ENCODE data around the gene PLGLB1. TPM values are rescaled to one million over a fixed set of nuclear protein-coding genes. Genes with fewer than 3 reads are reported as not detected.
"Not testable (repeated sequence)": the region's sequence is repeated elsewhere in the genome, so short reads cannot be mapped to it uniquely, and the experiment has no call there.

Gene PLGLB1
- total RNA-seq, 1 experiment from 2014 or later = 12.2 TPM

DNA sequence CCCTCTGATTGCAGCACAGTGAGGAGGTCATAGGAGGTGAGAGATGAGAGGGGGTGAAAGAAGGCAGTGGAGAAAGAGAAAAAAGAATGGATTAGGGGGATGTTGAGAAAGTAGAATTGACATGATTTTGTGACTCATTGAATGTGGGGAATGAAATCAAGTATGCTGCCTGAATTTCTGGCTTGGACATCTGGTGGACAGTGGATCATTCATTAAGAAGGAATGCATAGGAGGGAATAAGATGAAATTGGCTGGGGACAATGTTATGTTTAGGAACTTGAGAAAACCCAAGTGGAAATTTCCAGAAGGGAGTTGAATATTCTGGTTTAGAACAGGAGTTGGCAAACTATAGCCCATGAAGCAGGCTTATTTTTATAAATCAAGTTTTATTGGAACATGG, 7.0 kb upstream of the PLGLB1 start:
- H3K9me3 ChIP-seq (ENCODE audit: low read length); H3K4me2 ChIP-seq (ENCODE audit: low read depth, low read length, poor library complexity, severe bottlenecking); H3K4me1 ChIP-seq (ENCODE audit: low read length); H3K27me3 ChIP-seq (ENCODE audit: low read length); DNase-seq; H3K79me2 ChIP-seq (ENCODE audit: low read length); H2AFZ ChIP-seq (ENCODE audit: low read length); H4K20me1 ChIP-seq (ENCODE audit: insufficient read depth, low read depth, low read length); H3K9me2 ChIP-seq (replicated peaks; ENCODE audit: insufficient read depth, low read length); H3K36me3 ChIP-seq (ENCODE audit: insufficient read depth, low read length); H3K4me3 ChIP-seq (ENCODE audit: low read length); H3K9ac ChIP-seq (ENCODE audit: low read length); H3K27ac ChIP-seq (ENCODE audit: low read length): not testable (repeated sequence)

DNA sequence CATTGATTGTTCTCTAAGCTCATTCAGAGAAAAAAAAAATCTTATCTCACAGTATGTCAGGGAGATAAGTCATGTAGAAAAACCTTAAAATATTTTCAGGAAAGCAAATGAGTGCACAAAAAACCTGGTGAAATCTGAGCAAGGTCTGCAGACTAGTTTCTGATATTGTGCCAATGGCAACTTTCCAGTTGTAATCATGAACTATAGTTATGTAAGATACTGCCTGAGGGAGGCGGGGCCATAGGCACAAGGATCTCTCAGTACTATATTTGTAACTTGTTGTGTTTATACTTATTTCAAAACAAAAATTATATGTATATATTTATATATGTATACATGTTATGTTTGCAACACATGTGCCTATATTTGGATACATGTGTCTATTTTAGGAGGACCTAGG, 5.2 kb upstream of the PLGLB1 start:
- H4K20me1 ChIP-seq (ENCODE audit: insufficient read depth, low read depth, low read length); H3K9me3 ChIP-seq (ENCODE audit: low read length); H3K4me2 ChIP-seq (ENCODE audit: low read depth, low read length, poor library complexity, severe bottlenecking); H3K9ac ChIP-seq (ENCODE audit: low read length); H3K27me3 ChIP-seq (ENCODE audit: low read length); H3K79me2 ChIP-seq (ENCODE audit: low read length); H3K36me3 ChIP-seq (ENCODE audit: insufficient read depth, low read length); H3K9me2 ChIP-seq (replicated peaks; ENCODE audit: insufficient read depth, low read length); H3K4me1 ChIP-seq (ENCODE audit: low read length); H3K4me3 ChIP-seq (ENCODE audit: low read length); DNase-seq; H3K27ac ChIP-seq (ENCODE audit: low read length); H2AFZ ChIP-seq (ENCODE audit: low read length): not testable (repeated sequence)

DNA sequence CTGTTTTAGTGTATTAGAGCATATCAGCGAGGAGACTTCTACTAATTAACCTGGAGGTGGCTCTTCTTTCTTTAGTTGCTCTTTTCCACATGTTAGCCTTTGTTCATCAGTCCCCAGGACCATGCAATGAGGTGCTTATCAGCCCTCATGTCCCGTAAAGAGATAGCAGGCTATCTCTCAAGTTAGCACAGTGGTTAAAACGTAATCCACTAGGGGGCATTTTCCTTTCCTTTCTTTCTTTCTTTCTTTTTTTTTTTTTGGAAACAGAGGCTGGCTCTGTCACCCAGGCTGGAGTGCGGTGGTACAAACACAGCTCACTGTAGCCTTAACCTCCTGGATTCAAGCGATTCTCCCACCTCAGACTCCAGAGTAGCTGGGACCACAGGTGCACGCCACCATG, 4.3 kb upstream of the PLGLB1 start:
- not testable (repeated sequence) for H3K27me3 ChIP-seq (ENCODE audit: low read length); H2AFZ ChIP-seq (ENCODE audit: low read length); H3K79me2 ChIP-seq (ENCODE audit: low read length); H3K4me3 ChIP-seq (ENCODE audit: low read length); H3K9me3 ChIP-seq (ENCODE audit: low read length); H3K9me2 ChIP-seq (replicated peaks; ENCODE audit: insufficient read depth, low read length); H4K20me1 ChIP-seq (ENCODE audit: insufficient read depth, low read depth, low read length); H3K27ac ChIP-seq (ENCODE audit: low read length); H3K9ac ChIP-seq (ENCODE audit: low read length); DNase-seq; H3K36me3 ChIP-seq (ENCODE audit: insufficient read depth, low read length); H3K4me1 ChIP-seq (ENCODE audit: low read length); H3K4me2 ChIP-seq (ENCODE audit: low read depth, low read length, poor library complexity, severe bottlenecking)

DNA sequence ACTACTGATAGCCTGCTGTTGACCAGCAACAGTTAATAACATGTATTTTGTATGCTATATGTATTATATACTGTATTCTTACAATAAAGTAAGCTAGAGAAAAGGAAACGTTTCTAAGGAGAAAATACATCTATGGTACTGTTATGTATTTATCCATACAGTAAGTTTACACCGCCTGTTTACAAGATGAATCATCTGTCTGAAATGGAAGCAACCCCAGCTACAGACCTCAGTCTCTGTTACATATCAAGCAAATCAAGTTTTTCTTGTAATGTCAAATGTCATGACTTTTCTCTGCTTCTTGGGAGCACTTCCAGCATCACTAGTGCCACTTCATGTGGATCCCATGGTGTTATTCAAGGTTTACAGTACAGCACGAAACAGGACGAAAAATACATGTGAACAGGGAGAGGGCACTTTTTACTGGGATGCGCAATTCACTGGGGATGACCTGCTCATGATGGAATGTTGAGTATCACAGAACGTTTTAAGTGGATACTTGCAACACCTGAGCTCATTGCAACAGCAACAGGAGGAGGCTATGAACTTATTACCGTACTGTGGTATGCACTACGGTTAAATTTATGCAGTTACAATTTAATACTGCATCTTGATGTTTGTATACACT, 2.5 kb upstream of the PLGLB1 start:
- not testable (repeated sequence) for H3K4me3 ChIP-seq (ENCODE audit: low read length); H4K20me1 ChIP-seq (ENCODE audit: insufficient read depth, low read depth, low read length); H3K4me2 ChIP-seq (ENCODE audit: low read depth, low read length, poor library complexity, severe bottlenecking); H3K9me3 ChIP-seq (ENCODE audit: low read length); H3K79me2 ChIP-seq (ENCODE audit: low read length); H3K9ac ChIP-seq (ENCODE audit: low read length); H3K36me3 ChIP-seq (ENCODE audit: insufficient read depth, low read length); H3K27ac ChIP-seq (ENCODE audit: low read length); H2AFZ ChIP-seq (ENCODE audit: low read length); H3K9me2 ChIP-seq (replicated peaks; ENCODE audit: insufficient read depth, low read length); DNase-seq; H3K27me3 ChIP-seq (ENCODE audit: low read length); H3K4me1 ChIP-seq (ENCODE audit: low read length)

DNA sequence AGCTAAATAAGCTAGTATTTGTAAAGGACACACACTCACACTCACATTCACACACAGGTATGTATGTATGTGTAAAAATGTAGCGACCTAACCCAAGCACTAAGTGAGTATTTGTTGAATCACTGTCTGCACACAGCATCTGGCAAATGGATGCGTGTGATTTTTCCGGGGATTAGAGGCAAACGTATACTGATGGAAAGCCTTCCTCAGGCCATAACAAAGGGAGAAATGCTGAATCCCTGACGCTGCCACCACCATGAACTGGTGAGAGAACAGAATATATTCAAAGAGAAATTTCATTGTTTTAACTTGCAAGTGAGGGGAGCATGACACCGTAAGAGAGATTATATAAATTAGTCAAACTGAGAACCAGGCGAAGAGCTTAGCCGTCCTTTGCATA, 601 bp downstream of the PLGLB1 start:
- not testable (repeated sequence) for H3K27me3 ChIP-seq (ENCODE audit: low read length); H3K27ac ChIP-seq (ENCODE audit: low read length); H4K20me1 ChIP-seq (ENCODE audit: insufficient read depth, low read depth, low read length); H2AFZ ChIP-seq (ENCODE audit: low read length); H3K9me3 ChIP-seq (ENCODE audit: low read length); H3K4me3 ChIP-seq (ENCODE audit: low read length); H3K36me3 ChIP-seq (ENCODE audit: insufficient read depth, low read length); DNase-seq; H3K9ac ChIP-seq (ENCODE audit: low read length); H3K4me2 ChIP-seq (ENCODE audit: low read depth, low read length, poor library complexity, severe bottlenecking); H3K4me1 ChIP-seq (ENCODE audit: low read length); H3K9me2 ChIP-seq (replicated peaks; ENCODE audit: insufficient read depth, low read length); H3K79me2 ChIP-seq (ENCODE audit: low read length)

DNA sequence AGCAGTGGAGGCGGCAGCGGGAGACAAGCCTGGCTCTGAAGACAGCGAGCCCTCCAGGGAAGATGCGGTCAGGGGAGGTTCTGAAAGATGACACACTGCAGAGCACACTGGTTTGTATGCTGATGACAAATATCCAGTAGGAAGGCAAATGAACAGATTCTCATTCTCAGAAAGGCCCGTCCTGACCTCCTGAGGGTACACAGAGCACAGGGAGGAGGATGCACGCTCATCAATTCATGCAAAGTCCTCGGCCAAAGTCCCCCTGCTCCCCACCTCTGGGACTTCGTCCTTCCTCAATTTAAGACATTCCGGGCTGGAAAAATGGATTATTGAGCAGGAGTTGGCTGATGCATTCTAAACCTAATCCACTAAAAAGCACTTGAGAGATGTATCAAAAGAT, 2.6 kb downstream of the PLGLB1 start:
- not testable (repeated sequence) for H3K9ac ChIP-seq (ENCODE audit: low read length); H3K9me2 ChIP-seq (replicated peaks; ENCODE audit: insufficient read depth, low read length); H2AFZ ChIP-seq (ENCODE audit: low read length); DNase-seq; H3K36me3 ChIP-seq (ENCODE audit: insufficient read depth, low read length); H3K27ac ChIP-seq (ENCODE audit: low read length); H3K79me2 ChIP-seq (ENCODE audit: low read length); H3K4me1 ChIP-seq (ENCODE audit: low read length); H3K4me3 ChIP-seq (ENCODE audit: low read length); H3K4me2 ChIP-seq (ENCODE audit: low read depth, low read length, poor library complexity, severe bottlenecking); H3K27me3 ChIP-seq (ENCODE audit: low read length); H3K9me3 ChIP-seq (ENCODE audit: low read length); H4K20me1 ChIP-seq (ENCODE audit: insufficient read depth, low read depth, low read length)

DNA sequence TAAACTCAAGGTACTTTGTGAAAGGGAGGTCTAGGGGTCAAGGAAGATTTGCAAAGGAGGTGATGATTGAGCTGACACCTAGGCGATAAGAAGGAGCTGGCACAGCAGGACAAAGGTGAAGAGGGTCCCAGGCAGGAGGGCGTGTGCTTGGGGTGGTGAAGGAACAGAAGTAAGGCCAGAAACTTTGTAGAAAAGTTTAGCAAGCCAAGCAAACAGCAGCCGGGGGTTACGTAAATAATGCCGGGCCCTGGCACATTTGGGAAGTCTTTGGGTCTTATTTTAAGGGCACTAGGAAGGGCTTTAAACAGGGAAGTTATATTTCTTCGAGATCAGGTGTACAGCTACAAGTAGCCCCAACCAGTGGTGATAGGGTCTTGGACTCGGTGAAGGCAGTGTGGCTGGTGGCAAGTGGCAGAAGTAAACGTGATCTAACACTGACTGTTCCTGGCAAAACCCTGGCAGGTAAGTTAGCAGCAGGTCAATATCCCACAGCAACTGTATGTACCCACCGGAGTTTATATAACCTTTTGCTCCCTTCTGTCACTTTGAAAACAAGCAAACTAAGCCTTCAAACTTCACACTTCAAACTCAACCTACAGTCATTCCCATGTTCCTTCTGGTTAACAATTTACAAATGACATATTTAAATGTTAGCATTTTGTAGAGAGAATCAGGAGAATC, 7.0 kb downstream of the PLGLB1 start:
- H3K4me2 ChIP-seq (ENCODE audit: low read depth, low read length, poor library complexity, severe bottlenecking); H4K20me1 ChIP-seq (ENCODE audit: insufficient read depth, low read depth, low read length); H3K4me3 ChIP-seq (ENCODE audit: low read length); H3K79me2 ChIP-seq (ENCODE audit: low read length); H3K4me1 ChIP-seq (ENCODE audit: low read length); H3K9me2 ChIP-seq (replicated peaks; ENCODE audit: insufficient read depth, low read length); H2AFZ ChIP-seq (ENCODE audit: low read length); H3K27ac ChIP-seq (ENCODE audit: low read length); DNase-seq; H3K27me3 ChIP-seq (ENCODE audit: low read length); H3K9me3 ChIP-seq (ENCODE audit: low read length); H3K36me3 ChIP-seq (ENCODE audit: insufficient read depth, low read length); H3K9ac ChIP-seq (ENCODE audit: low read length): not testable (repeated sequence)

DNA sequence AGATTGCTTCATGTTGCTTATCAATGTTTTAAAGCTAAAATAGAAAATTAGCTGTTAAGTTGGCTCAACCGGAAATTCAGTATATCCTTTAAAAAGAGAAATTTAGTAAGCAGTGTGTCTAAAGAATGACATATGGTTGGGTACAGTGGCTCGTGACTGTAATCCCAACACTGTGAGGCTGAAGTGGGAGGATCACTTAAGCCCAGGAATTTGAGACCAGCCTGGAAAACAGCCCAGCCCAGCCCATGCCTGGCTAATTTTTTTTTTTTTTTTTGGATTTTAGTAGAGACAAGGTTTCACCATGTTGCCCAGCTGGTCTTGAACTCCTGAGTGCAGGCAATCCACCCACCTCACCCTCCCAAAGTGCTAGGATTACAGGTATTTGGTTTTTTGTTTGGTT, 17.2 kb downstream of the PLGLB1 start:
- not testable (repeated sequence) for H3K4me1 ChIP-seq (ENCODE audit: low read length); H3K36me3 ChIP-seq (ENCODE audit: insufficient read depth, low read length); H3K4me3 ChIP-seq (ENCODE audit: low read length); DNase-seq; H4K20me1 ChIP-seq (ENCODE audit: insufficient read depth, low read depth, low read length); H3K27me3 ChIP-seq (ENCODE audit: low read length); H2AFZ ChIP-seq (ENCODE audit: low read length); H3K79me2 ChIP-seq (ENCODE audit: low read length); H3K9me3 ChIP-seq (ENCODE audit: low read length); H3K9ac ChIP-seq (ENCODE audit: low read length); H3K4me2 ChIP-seq (ENCODE audit: low read depth, low read length, poor library complexity, severe bottlenecking); H3K9me2 ChIP-seq (replicated peaks; ENCODE audit: insufficient read depth, low read length); H3K27ac ChIP-seq (ENCODE audit: low read length)
